ENCODE results near the gene CST3.
"Not testable (repeated sequence)": the region's sequence is repeated elsewhere in the genome, so short reads cannot be mapped to it uniquely, and the experiment has no call there.

CST3 gene

GRCh38 chr20:23663180-23663579, 25.4 kb upstream of the CST3 start:
- ChIA-PET POLR2A (ENCODE audit: low non-redundant PET) (no interaction called here), CTCF (interaction anchor here (0.7 kb wide), 1 partner anchor 222 kb away, joined by 4 read pairs; no protein-coding TSS in a partner anchor)
- DNase-seq (ENCODE audit: low spot score): no peak
- no peak overlapping the region for H3K27ac ChIP-seq
- TF ChIP-seq CTCF (conservative IDR thresholded peaks at IDR 0.05; ENCODE audit: low read depth): no peak

- ChIA-PET POLR2A (ENCODE audit: low non-redundant PET) (no interaction called here), CTCF (interaction anchor here (0.6 kb wide), 1 partner anchor 13 kb away, joined by 4 read pairs; no protein-coding TSS in a partner anchor)
- TF ChIP-seq CTCF (conservative IDR thresholded peaks at IDR 0.05; ENCODE audit: low read depth): no peak
- no peak overlapping the region for H3K27ac ChIP-seq
- DNase-seq (ENCODE audit: low spot score): no peak
Observed at GRCh38 chr20:23662276-23662870, 24.6 kb upstream of the CST3 start.

GRCh38 chr20:23661002-23661429, 23.3 kb upstream of the CST3 start:
- POLR2A ChIA-PET (ENCODE audit: low non-redundant PET): no interaction called here
- no peak for TF ChIP-seq CTCF (conservative IDR thresholded peaks at IDR 0.05; ENCODE audit: low read depth)
- no peak for DNase-seq (ENCODE audit: low spot score)
- CTCF ChIA-PET: interaction anchor here (0.6 kb wide), 1 partner anchor 1613 kb away, joined by 3 read pairs; no protein-coding TSS in a partner anchor
- H3K27ac ChIP-seq: no peak overlapping the region

GRCh38 chr20:23659989-23660837, 22.5 kb upstream of the CST3 start:
- H3K27ac ChIP-seq: no peak overlapping the region
- ChIA-PET CTCF (no interaction called here), POLR2A (ENCODE audit: low non-redundant PET) (interaction anchor here (0.6 kb wide), 1 partner anchor 26 kb away, joined by 7 read pairs; no protein-coding TSS in a partner anchor)
- TF ChIP-seq CTCF (conservative IDR thresholded peaks at IDR 0.05; ENCODE audit: low read depth): no peak
- no peak for DNase-seq (ENCODE audit: low spot score)

GRCh38 chr20:23659610-23659988, 21.8 kb upstream of the CST3 start:
- POLR2A ChIA-PET (ENCODE audit: low non-redundant PET); CTCF ChIA-PET: not testable (repeated sequence)

GRCh38 chr20:23658989-23659609, 21.3 kb upstream of the CST3 start:
- H3K27ac ChIP-seq: no peak overlapping the region
- CTCF ChIA-PET: no interaction called here
- TF ChIP-seq CTCF (conservative IDR thresholded peaks at IDR 0.05; ENCODE audit: low read depth): no peak
- no peak for DNase-seq (ENCODE audit: low spot score)
- POLR2A ChIA-PET (ENCODE audit: low non-redundant PET): no interaction called here

More at GRCh38 chr20:23659610-23659988, 21.8 kb upstream of the CST3 start:
- not testable (repeated sequence) for DNase-seq (ENCODE audit: low spot score); H3K27ac ChIP-seq
